HG02970 (cell line): Measurements from ENCODE around the gene BABAM1.

Experiments
- ATAC-seq: cut with Tn5 transposase; IDR thresholded peaks from one replicate; pipeline ENCODE4 v1.9.1; 2021; ENCODE audit warnings: mild to moderate bottlenecking, moderate library complexity, moderate number of reproducible peaks; ENCODE audit not compliant: unreplicated experiment, low FRiP score

BABAM1 gene

DNA sequence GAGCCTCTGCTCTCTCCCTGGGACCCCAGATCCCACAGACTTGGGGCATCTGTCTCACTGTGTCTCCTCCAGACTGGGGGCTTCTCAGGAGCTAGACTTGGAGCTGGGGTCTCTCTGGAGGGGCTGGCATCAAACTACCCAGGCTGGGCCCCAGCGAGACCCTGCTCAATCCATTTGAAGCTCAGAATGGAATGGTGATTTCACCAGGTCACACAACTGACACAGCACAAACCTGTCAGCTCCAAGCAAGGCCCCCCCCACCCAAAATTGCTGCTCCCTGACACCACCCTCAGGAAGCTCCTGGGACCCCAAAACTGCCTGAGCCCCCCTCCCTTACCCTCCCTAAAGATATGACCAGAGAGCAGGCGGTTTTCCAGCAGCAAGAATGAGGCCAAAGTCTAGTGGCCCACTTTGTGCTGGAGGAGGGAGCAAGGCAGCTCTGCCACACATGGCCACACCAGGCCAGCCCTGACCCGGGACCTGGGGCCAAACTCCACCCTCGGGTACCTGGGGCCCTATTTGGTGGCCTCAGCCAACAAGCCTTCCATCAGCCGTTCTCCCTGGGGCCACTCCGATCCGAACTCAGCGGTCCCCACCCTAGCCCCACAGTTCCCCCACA, 23.9 kb upstream of the BABAM1 start:
- ATAC-seq = no peak

DNA sequence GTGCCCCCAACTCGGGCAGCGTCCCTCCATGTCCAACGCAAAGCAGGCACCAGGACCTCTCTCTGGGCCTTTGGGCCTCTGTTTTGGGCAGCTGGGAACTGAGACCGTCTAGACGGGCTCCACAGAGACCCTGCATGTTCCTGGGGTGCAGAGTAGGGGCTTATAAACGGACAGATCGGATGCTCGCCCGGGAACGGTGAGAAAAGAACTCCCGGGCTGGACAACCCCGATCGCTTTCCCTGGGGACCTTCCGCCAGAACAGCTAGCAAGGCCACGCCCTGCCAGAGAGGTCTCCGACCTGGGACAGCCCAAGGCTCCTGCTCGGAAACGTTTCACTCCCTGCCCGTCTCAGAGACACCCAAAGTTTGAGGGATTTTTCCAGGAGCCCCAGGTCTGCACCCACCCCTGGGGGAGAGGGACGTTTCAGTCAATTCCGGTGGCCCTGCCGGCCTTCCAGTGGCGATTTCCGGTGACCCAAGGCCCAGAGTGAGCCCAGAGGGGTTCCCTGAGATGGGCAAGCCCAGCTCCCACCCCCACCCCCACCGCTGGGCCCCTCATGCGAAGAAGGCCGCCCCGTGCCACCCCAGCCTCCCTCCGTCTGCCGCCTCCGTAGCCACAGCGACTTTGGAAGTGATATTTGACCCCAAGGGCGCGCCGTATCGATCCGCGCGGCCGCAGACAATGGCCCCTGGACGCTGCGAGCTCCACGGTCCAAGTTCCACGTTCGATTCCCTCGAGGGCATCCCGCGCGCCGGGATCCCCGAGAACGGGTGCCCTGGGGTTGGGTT, 23.2 kb upstream of the BABAM1 start:
- ATAC-seq = no peak

DNA sequence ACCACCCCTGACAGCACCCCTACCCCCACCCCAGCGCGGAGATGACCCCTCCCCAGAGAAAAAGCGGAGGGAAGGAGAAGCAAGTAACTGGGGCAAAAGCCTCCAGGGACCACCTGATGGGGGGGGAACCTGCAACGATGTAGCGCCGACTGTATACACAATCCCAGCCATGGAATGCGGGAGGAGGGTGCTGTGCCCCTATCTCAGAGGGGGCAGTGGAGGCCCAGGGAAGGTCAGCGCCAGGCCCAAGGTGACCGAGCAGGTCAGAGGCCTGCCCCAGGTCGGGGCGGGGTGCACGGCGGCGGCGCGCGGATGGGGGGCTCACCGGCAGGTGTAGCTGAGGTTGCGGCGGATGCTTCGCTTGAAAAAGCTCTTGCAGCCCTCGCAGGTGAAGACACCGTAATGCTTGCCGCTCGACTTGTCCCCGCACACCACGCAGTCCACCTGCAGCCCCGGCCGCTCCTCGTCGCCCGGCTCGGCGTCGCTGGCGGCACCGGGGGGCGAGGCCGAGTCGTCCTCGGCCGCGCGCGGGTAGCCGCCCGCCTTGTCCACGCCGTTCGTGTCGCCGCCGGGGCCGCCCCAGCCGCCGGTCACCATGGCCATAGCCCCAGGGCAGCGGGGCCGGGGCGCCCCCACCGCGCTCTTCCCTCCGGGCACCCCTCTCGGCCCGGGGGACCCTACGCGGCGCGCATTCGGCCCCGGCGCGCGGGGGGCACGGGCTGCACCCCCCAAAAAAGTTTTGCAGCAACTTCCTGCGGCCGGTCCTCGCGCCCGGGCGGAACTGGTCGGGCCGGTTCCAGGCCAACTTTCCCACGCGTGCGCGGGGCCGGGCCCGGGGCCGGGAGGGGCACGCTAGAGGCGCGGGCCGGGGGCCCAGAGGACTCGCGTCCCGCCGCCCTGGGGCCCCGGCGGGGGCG, 22.4 kb upstream of the BABAM1 start:
- peak; percentile 2 for ATAC-seq

DNA sequence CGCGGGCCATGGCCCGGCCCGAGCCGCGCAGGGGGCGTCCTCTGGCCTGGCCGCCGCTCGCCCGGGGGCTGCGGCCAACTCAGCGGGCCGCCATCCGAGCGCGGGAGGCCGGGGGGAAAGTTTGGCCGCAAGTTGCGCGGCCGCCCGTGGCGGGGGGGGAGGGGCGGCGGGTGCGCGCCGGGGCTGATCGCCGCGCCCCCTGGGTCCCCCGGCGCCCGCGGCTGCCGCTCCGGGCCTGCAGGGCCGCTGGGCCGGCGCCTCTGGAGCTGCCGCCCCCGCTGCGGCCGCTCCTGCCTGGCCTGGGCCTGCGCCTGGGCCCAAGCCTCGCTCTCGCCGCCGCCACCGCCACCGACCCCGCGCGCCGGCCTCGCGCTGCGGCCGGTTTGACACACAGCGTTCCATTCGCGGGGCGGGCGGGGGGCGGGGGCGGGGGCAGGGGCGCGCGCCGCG, 21.7 kb upstream of the BABAM1 start, which contains the start of gene NR2F6:
TSS of gene NR2F6 (minus strand) at position 385 of the 450 bp plus-strand sequence. CDS start 699 bp downstream, outside the sequence.
- peak; percentile 15 for ATAC-seq

DNA sequence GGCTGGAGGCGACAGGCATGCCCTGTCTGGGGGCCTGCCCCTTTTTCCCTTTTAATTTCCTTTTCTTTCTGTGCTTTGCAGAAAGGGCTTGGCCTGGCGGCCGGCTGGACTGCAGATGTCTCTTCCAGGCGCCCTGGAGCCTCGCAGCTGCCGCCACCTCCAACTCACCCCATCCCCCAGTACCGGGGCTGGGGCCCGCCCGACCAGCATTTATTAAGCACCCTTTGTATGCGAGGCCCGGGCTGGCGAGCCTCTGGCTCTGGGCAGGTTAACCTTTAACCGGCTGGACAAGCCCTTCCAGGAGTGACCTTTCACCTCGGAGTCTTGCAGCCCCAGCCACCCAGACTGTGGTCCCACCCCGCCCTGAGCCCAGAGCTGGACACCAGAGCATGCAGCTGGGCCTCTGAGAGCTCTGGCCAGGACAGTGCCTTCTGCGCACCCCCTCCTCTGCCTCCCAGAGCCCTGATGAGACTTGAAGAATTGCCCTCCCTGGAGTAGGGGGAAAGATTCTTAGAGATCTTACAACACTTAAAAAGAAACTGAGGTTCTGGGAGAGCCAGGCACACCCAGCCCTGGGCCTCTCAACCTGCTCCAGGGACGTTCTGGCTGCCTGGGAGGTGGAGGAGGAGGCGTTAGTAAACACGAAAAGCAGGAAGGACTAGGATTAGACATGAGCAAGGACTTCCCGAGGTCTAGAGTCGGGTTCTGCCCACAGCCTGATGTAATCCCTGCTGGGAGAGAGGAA, 20.4 kb upstream of the BABAM1 start:
- no peak for ATAC-seq

DNA sequence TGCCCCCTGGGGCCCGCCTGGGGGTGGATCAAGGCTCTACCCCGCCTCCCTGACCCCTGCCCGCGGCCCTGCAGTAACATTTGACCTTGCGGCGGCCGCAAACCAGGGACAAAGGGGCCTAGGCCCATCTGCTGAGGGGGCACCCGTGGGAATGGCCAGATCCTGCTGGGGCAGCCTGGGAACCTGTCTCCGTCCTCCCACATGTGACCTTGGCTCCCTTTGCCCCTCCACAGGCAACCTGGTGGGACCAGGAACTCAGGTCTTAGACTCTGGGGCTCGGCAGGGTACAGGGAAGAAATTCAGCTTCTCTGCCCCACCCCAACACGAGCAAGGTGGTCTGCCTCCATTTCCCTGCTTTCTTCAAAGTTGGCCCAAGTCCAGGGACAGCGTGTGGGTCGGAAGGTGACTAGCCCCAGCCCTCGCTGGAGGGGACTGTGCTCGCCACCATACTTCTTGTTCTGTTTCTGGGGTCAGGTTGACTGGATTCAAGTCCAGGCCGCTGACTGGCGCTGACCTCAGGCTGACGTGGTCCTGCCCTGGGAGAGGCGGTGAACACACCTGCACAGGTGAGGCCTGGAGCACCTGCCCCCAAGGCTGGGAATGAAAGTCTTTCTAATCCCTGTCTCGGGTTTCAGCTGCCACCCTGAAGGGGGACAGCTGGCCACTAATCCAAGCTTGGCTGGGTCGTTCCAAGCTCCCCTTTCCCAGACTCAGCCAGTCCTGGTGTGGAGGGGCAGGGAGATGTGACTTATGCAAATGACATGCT, 19.0 kb upstream of the BABAM1 start:
- ATAC-seq = no peak

DNA sequence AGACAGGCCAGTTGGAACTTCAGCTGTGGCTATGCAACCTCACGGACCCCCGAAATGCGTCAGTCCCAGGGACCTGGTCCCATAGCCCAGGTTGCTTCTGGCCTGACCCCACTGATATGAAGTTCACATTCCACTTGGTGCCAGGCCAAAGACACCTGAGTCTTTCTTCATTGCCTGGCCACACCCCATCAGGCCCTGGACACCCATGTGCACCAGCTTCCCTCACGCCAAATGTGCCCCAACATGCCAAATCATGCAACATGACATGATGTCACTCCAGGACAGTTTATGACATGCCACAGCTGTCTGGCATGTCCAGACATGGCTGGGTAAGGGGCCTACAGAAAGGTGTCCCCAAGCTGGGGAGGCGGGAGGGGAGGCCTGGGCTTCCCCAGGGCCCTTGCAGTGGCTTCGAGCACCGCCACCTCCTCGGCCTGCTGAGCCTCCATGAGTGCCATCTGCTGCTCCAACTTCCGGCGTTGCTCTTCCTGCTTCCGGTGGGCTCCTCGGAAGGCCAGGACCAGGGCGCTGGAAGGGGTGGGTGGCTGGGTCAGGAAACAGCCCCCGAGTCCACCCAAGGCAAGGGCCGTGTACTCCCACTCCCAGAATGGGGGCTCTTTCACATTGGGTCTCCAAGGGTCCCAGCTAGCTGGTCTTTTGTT, 17.2 kb upstream of the BABAM1 start:
- ATAC-seq = no peak

DNA sequence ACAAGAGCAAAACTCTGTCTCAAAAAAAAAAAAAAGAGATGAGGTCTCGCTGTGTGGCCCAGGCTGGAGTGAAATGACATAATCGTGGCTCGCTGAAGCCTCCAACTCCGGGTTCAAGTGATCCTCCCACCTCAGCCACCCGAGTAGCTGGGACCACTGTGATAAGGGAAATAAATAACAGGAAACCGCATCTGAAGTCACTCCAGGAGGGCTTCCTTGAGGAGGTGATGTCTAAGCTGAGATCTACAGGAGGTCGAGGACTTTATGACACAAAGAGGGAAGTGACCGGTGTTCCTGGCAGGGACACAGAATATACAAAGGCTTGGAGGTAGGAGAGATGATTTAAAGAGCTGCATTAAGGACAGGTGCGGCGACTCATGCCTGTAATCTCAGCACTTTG, 12.6 kb upstream of the BABAM1 start:
- ATAC-seq = no peak

DNA sequence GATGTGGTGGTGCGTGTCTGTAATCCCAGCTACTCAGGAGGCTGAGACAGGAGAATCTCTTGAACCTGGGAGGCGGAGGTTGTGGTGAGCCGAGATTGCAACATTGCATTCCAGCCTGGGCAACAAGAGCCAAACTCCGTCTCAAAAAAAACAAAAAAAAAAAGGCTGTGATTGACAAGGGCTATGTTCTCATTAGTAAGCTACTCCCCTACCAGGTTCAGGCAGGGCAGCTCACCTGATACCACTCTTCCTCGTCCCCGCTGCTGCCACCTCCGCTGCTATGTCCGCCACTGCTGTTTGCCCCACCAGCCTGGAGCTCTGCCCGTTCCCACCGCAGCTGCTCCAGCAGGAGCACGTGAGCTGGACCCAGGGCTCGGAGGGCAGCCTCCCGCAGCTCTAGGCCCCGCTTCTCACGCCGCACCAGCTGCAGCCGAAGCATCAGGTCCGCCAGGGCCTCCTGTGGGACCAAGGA, 12.1 kb upstream of the BABAM1 start:
- ATAC-seq = no peak

DNA sequence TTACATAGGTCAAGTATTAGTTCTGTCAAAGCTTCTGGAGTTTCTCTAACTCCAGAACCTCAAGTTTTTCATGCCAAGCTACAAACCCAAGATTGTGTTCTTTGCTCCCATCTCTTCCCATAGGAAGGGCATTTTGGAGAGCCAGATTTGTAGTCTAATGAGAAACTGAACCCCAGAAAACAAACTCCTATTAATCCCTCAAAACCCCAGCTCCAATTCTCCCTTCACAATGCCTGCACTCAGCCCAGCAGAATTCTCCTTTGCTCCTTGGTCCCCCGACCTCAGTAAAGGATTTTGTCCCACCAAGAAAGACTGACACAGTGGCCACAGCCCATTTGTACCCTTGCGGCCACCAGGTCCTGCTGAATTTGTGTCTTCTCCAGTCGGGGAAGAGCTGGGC, 11.1 kb upstream of the BABAM1 start:
- no peak for ATAC-seq

DNA sequence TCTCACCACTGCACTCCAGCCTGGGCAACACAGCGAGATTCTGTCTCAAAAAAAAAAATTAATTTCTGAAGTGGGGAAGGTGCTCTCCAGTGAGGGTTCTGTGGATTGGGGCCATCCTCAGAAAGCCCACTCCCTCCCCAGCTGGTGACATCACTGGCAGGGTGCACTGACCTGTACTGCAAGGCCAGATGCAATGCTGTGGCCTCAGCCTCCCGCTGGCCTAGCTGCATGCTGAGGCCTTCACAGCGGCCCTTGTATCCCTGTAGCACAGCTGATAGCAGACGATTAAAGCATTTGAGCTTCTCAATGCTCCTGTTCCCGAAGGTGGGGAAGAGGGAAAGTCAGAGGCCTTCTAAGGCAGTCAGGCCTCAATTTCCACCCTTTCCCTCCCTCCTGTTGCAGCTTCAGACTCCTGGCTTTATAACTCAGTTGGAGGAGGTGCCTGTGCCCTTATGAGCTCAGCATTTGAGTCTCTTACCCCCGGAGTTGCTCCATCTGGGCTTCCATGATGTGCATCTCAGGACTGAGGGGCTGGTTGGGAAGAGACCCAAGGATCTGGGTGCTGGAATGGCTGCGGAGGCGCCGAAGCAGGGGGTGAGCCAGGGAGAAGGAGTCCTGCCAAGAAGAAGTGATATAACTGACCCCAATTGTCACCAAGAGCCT, 8.0 kb upstream of the BABAM1 start:
- no peak for ATAC-seq

DNA sequence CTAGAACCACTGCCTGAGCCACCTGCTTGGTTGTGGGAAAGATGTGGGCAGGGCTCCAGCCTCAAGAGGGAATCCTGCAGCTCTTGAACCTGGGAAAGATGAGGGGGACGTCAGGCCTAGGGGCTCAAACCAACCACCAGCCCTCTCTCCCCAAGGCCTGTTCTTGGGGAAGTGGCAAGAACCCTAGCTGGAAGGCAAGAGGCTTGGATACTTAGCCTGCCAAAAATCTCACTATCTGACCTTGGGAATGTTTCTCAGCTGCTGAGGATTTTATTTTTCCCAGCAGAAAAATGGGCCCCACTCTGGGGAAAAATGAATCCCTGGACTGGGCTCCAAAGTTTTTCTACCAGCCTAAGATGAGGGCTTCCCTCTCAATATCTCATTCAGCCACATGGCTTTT, 7.3 kb upstream of the BABAM1 start:
- ATAC-seq = no peak

DNA sequence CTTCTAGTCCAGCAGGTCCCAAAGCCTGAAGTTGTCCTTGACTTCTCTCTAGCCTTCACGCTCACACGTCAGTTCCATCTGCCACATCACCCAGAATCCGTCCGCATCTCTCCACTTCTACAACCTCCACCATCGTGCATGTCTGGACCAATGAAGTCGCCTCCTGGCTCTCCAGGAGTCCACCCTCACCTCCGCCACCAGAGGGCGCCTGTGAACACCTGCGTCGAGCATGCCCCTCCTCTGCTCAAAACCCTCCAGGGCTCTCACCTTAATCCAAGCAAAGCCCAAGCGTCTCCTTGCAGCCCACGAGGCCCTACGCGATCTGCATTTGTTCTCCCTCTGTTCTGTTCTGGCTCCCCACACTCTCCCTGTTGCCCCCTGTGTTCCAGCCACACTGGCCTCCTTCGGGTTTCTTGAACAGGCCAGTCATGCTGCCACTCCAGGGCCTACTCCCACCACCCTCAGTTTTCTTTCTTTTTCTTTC, 6.4 kb upstream of the BABAM1 start:
- ATAC-seq = no peak

DNA sequence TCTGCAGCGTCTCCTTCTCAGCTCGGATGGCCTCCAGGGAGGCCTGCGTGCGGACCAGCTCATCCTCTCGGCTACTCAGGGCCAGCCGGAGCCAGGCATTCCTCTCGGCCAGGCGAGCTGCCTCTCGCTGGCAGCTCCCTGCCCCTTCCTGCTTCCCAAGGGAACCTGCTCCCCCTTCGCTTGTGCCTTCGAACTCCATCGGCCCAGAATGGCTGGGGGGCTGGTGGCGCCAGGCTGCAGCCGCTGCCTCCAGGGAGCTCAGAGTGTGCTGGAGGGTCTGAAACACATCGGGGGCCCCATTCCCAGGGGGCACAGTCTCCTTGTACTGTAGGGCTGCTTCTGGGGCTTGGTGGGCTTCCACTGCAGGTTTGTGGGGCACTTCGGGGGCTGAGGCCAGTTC, 4.7 kb upstream of the BABAM1 start:
- no peak for ATAC-seq

DNA sequence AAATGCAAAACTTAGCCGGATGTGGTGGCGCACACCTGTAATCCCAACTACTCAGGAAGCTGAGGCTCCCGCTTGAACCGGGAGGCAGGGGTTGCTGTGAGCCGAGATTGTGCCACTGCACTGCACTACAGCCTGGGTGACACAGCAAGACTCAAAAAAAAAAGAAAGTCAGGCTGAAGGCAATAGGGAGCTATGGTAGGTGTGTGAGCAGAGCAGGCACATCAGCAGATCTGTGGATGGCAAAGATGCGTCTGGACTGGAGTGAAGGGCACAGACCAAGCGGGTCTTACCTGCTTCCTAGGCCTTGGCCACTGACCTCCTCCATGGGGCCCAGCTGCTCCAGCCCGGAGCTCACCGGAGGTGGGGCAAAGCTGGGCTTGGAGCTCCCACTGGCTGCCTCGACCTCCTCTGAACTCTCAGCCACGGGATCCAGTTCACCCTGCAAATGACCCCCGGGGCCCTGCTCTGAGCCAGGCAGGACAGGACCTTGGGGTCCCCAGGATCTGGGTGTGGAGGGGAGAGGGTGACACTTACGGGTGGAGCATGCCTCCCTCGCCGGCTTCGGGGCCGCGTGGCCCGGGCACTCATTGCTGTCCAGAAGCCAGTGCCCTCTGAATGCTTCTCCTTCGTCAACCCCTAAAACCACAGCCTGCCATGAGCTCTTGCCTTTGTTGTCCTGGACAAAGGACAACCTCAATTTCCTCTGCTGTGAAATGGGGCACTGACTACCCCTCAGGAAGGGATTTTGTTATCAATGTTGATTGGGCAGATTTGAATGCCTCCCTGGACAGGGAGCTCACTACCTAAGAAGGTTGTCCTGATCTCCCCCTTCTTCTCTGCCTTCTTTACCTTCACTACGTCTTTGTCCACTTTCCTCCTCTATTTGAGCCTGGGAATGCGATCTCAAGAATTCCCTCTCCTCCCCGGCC, 3.3 kb upstream of the BABAM1 start:
- no peak for ATAC-seq

DNA sequence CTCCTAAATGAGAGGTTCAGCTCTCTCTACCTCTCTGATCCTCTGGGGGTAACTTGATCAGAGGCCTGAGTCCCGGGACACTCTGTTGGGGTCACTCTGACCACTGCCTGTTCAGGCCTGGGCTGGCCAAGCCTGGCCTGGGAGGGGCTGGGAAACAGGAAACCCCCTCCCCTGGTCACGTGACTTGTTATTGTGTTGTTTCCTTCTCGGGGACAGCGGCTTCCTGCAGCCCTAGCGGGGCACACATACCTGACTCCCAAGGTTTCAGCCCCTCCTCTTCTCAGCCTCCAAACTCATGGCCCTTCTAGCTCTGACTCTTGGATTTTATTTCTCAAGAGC, 2.6 kb upstream of the BABAM1 start, which contains the start of gene USHBP1:
TSS of gene USHBP1 (minus strand) at position 105 of the 339 bp plus-strand sequence. CDS start 446 bp downstream, outside the sequence.
- no peak for ATAC-seq

DNA sequence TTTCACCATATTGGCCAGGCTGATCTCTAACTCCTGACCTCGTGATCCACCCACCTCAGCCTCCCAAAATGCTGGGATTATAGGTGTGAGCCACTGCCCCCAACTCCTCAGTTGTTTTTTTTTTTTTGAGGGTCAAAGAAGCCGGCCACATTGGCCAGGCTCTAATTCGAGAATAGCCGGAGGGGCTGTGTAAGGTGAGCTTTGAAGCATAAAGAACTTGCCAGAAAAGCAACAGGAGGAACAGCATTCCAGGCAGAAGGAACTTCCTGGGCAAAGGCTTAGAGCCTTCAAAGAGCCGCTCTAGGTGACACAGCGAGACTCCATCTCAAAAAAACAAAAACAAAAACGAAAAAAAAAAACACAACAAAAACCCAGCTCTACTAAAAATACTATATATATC, 1.2 kb upstream of the BABAM1 start:
- no peak for ATAC-seq
